ENCODE data around the gene NADK.

The NADK gene, protein sequence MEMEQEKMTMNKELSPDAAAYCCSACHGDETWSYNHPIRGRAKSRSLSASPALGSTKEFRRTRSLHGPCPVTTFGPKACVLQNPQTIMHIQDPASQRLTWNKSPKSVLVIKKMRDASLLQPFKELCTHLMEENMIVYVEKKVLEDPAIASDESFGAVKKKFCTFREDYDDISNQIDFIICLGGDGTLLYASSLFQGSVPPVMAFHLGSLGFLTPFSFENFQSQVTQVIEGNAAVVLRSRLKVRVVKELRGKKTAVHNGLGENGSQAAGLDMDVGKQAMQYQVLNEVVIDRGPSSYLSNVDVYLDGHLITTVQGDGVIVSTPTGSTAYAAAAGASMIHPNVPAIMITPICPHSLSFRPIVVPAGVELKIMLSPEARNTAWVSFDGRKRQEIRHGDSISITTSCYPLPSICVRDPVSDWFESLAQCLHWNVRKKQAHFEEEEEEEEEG

DNA sequence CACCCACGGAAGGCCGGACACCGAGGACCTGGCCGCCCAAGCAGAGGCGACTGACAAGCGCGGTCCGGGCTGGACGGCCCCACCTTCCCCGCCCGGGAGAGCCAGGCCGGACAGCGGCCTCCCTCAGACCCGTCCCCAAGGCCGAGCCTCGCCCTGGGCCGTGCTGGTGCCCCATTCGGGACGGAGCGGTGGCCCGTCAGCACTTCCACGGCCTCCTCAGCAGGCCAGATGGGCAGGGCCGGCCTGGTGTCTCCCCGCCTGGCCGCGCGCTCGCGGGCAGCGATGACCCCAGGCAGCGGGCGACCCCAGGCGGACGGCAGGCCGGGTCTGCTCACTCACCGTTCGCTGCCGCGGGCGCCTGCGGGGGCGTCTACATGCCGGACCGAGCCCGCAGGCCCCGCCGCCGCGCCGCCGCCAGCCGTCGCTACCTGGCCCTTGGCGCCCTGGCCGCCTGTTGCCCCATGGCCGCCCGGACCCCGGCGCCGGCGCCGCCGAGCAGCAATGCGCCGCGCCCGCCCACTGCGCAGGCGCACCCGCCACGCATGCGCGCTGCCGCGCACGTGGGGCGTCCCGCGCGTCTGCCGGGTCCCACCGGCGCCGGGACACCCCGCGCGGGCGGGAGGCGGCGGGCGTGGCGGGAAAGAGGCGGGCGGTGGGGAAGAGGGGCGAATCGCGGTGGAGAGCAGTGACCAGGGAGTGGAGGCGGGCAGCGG is at the start of gene NADK:
TSS of gene NADK (minus strand) at position 521 of the 713 bp plus-strand sequence. CDS start 13,064 bp downstream, outside the sequence.
- TF ChIP-seq, protein P1, sequence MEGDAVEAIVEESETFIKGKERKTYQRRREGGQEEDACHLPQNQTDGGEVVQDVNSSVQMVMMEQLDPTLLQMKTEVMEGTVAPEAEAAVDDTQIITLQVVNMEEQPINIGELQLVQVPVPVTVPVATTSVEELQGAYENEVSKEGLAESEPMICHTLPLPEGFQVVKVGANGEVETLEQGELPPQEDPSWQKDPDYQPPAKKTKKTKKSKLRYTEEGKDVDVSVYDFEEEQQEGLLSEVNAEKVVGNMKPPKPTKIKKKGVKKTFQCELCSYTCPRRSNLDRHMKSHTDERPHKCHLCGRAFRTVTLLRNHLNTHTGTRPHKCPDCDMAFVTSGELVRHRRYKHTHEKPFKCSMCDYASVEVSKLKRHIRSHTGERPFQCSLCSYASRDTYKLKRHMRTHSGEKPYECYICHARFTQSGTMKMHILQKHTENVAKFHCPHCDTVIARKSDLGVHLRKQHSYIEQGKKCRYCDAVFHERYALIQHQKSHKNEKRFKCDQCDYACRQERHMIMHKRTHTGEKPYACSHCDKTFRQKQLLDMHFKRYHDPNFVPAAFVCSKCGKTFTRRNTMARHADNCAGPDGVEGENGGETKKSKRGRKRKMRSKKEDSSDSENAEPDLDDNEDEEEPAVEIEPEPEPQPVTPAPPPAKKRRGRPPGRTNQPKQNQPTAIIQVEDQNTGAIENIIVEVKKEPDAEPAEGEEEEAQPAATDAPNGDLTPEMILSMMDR (IDR thresholded peaks at IDR 0.05), result no peak

DNA sequence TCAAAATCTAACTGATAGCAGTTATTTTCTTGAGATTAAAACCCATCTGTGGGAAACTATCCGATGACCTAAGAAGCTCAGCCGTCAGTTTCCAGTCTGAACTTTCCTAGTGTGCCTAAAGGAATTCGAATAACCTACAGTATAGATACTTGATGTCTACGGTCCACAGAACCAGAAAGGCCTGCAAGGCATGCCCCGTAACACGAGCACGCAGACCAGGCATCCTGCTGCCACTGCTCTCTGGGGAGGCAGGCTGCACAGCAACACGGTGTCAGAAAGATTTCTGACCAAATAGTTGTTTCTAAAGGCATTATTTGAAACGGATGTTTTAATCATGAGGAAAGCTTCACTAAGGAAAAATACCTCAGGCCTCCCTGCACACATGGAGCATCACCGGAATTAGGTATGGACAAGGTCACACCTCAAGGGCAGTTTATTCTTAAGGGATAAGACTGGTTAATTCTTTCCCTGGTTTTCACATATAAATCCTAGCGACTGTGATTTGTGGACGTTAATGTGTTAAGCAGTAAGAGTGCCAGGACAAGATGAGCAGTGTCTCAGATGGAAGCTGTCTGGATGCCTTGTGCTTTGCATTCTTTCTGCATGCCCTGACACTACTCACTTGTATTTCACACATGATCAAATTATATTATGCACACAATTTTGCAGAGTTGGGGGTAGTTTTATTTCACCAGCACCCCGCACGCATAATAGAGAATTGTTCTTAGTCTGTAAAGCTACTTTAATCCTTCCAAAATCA is 49.0 kb upstream of the NADK start:
- TF ChIP-seq, protein P1 (IDR thresholded peaks at IDR 0.05), result no peak

DNA sequence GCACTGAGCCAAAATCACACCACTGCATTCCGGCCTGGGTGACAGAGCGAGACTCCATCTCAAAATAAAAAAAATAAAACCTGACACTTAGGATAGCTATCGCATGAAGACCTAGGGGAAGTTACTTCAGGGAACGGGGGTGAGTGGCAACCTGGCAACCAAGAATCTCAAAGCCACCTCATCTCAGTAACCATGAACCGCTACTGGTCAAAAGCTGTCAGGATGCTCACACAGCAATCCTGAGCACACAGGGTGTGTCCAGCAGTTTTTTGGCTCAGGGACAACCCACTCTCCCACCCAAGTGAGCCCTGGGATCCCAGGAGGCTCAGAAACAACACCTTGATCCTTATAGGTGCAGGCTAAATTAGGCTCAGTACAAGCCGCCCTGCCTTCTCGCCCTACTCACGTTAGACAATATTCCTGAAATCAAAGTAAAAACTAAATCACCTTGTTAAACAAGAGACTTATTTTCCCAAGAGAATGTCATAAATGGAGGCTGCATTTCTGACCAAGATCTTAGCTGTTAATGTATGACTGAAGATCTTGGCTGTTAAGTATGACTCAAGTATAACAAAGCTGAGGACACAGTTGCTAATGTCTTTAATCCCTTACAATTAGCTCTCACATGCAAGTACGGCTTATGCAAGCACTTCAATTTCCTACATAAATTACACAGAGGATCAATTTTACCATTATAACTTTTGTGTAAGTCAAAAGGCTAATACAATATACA is 48.3 kb upstream of the NADK start:
- TF ChIP-seq, protein P1 (IDR thresholded peaks at IDR 0.05), result no peak

DNA sequence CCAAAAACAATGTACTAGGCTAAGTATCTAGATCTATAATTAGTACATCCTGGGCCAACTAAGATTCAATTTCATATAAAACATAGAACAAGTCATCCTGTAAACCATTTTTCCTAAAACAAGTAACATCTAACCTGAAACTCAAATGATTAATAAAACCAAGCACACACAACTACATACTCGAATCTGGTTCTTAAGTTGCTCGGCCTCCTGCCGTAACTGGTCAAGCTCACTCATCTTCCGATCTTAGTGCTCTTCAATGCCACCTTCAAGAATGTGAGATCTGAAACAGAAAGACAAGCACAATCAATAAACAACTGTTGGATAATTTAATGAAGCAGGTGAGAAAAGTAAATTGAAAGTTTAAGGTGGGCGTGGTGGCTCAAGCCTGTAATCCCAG is 46.9 kb upstream of the NADK start:
- TF ChIP-seq, protein P1 (IDR thresholded peaks at IDR 0.05), result no peak

DNA sequence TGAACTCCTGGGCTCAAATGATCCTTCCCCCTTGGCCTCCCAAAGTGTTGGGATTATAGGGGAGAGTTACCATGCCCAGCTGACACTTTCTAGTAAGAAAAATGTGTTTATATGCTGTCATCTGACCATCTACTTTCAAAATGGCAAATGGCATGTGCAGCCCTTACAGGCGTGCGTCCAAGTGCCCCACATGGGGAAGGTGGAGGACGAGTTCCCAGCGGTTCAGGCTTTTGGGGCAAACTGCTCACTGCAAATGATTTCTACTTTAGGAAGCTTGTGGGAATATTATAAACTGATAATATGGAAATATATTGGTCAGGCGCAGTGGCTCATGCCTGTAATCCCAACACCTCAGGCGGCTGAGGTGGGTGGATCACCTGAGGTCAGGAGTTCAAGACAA is 41.5 kb upstream of the NADK start:
- TF ChIP-seq, protein P1 (IDR thresholded peaks at IDR 0.05), result no peak

DNA sequence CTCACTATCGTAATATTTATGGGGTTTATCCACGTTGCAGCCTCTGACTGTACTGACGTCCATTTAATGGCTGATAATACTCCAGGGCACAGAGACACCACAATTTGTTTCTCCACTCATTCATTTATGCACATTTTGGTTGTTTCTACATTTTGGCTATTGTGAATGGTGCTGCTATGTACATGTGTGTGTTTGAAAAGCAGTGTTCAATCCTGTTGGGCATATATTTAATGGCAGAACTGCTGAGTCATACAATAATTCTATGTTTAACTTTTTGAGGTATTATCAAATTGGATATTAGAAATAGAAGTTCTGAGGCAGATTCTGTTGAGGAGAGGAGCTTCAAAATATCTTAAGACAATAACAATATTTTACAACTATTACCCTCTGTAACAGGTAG is 39.0 kb upstream of the NADK start:
- TF ChIP-seq, protein P1 (IDR thresholded peaks at IDR 0.05), result no peak
